B cell (primary cell): ENCODE data around the gene PDPR.
"Not testable (repeated sequence)": the region's sequence is repeated elsewhere in the genome, so short reads cannot be mapped to it uniquely, and the experiment has no call there.

ENCODE experiments used
- EZH2 ChIP-seq: IDR thresholded peaks from 2 replicates; pipeline ENCODE4 v1.6.1; 2012; ENCODE audit warnings: borderline replicate concordance, low read depth, mild to moderate bottlenecking, moderate library complexity, low read length; ENCODE audit not compliant: insufficient read depth, poor library complexity, severe bottlenecking
- TF ChIP-seq, protein P1 (sequence below): fragments of 200-600 bp; IDR thresholded peaks from one replicate; pipeline ENCODE4 v1.8.0; 2022; ENCODE audit warnings: antibody characterized with exemption, mild to moderate bottlenecking

DNA sequence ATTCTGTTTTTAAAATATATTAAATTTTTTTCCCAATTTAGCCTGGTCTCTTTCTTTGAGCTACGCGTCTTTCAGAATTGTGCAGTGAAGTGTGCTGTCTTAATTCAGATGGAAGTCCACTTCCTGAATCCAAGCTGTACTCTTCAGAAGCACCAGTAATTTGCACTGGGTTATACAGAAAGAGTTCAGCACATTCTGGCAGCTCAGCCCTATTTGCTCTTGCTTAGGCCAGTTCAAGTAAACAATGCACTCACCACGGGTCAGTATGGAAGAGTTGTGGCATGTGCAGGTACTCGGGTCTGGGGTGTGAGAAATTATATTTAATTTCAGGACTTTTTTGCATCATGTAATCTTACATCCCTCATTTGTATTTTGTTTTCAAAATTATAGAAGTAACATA lies 25.3 kb upstream of the PDPR start:
- TF ChIP-seq, protein P1, sequence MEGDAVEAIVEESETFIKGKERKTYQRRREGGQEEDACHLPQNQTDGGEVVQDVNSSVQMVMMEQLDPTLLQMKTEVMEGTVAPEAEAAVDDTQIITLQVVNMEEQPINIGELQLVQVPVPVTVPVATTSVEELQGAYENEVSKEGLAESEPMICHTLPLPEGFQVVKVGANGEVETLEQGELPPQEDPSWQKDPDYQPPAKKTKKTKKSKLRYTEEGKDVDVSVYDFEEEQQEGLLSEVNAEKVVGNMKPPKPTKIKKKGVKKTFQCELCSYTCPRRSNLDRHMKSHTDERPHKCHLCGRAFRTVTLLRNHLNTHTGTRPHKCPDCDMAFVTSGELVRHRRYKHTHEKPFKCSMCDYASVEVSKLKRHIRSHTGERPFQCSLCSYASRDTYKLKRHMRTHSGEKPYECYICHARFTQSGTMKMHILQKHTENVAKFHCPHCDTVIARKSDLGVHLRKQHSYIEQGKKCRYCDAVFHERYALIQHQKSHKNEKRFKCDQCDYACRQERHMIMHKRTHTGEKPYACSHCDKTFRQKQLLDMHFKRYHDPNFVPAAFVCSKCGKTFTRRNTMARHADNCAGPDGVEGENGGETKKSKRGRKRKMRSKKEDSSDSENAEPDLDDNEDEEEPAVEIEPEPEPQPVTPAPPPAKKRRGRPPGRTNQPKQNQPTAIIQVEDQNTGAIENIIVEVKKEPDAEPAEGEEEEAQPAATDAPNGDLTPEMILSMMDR = not testable (repeated sequence)
- TF ChIP-seq EZH2 = not testable (repeated sequence)
